ENCODE data around the gene FXYD4. TPM values are rescaled to one million over a fixed set of nuclear protein-coding genes. Genes with fewer than 3 reads are reported as not detected.

Gene FXYD4
- total RNA-seq, 2 experiments from 2014 or later = not detected

- Histone ChIP-seq H3K9me3 (ENCODE audit: low read length) (no peaks in the 10 kb centered on the region), H3K4me3 (ENCODE audit: low read depth, low read length, poor library complexity, severe bottlenecking) (peak overlapping the region; percentile 92), H3K36me3 (ENCODE audit: insufficient read depth, low read length) (peaks cover 90% of the 10 kb centered on the region), H3K4me2 (ENCODE audit: low read length) (peak overlapping the region; percentile 91), H3K9me2 (ENCODE audit: insufficient read depth, low read length) (no peaks in the 10 kb centered on the region), H3K27ac (ENCODE audit: low read depth, low read length, poor library complexity, severe bottlenecking) (peak overlapping the region; percentile 82), H3K4me1 (ENCODE audit: insufficient read depth, low read length, poor library complexity, severe bottlenecking) (peaks cover 77% of the 10 kb centered on the region), H3K79me2 (ENCODE audit: insufficient read depth, low read depth, low read length) (peaks cover 99% of the 10 kb centered on the region), H4K20me1 (ENCODE audit: insufficient read depth, low read length) (peaks cover 53% of the 10 kb centered on the region), H2AFZ (ENCODE audit: low read length) (no peak overlapping the region)
- POLR2A ChIA-PET = interaction anchor here (1.5 to 1.6 kb wide), 2 partner anchors 10 to 27 kb away, joined by 6 to 7 read pairs; no protein-coding TSS in a partner anchor
- intact Hi-C loops (cut with micrococcal nuclease; ENCODE audit: unreplicated experiment) = no loop called here
- CTCF ChIA-PET (ENCODE audit: unreplicated experiment) = no interaction called here
- BruUV-seq (replicated peaks) = no TSS peak
- TF ChIP-seq EZH2phosphoT487 (IDR thresholded peaks at IDR 0.05; ENCODE audit: borderline replicate concordance, low read depth, low read length) (no peak), CTCF (conservative IDR thresholded peaks at IDR 0.05; ENCODE audit: low read length) (no peak)
- DNase-seq (ENCODE audit: low spot score) = no peak
Measured at GRCh38 chr10:43401627-43402026, 30.2 kb downstream of the FXYD4 start.

GRCh38 chr10:43402176-43402575 lies 30.7 kb downstream of the FXYD4 start:
- Histone ChIP-seq H3K4me3 (ENCODE audit: low read depth, low read length, poor library complexity, severe bottlenecking) (peak overlapping the region; percentile 92), H3K4me1 (ENCODE audit: insufficient read depth, low read length, poor library complexity, severe bottlenecking) (peaks cover 77% of the 10 kb centered on the region), H3K9me2 (ENCODE audit: insufficient read depth, low read length) (no peaks in the 10 kb centered on the region), H3K27ac (ENCODE audit: low read depth, low read length, poor library complexity, severe bottlenecking) (peak overlapping the region; percentile 82), H3K79me2 (ENCODE audit: insufficient read depth, low read depth, low read length) (peaks cover 100% of the 10 kb centered on the region), H3K4me2 (ENCODE audit: low read length) (peak overlapping the region; percentile 91), H3K9me3 (ENCODE audit: low read length) (no peaks in the 10 kb centered on the region), H3K36me3 (ENCODE audit: insufficient read depth, low read length) (peaks cover 94% of the 10 kb centered on the region), H4K20me1 (ENCODE audit: insufficient read depth, low read length) (peaks cover 53% of the 10 kb centered on the region), H2AFZ (ENCODE audit: low read length) (no peak overlapping the region)
- DNase-seq (ENCODE audit: low spot score) = no peak
- intact Hi-C loops (cut with micrococcal nuclease; ENCODE audit: unreplicated experiment) = no loop called here
- TF ChIP-seq EZH2phosphoT487 (IDR thresholded peaks at IDR 0.05; ENCODE audit: borderline replicate concordance, low read depth, low read length) = no peak
- no peak for TF ChIP-seq CTCF (conservative IDR thresholded peaks at IDR 0.05; ENCODE audit: low read length)
- ChIA-PET CTCF (ENCODE audit: unreplicated experiment) (no interaction called here), POLR2A (no interaction called here)
- no TSS peak for BruUV-seq (replicated peaks)

- no peak for TF ChIP-seq EZH2phosphoT487 (IDR thresholded peaks at IDR 0.05; ENCODE audit: borderline replicate concordance, low read depth, low read length)
- no peak for TF ChIP-seq CTCF (conservative IDR thresholded peaks at IDR 0.05; ENCODE audit: low read length)
- Histone ChIP-seq H3K4me2 (ENCODE audit: low read length) (peak overlapping the region; percentile 91), H4K20me1 (ENCODE audit: insufficient read depth, low read length) (peaks cover 53% of the 10 kb centered on the region), H3K4me3 (ENCODE audit: low read depth, low read length, poor library complexity, severe bottlenecking) (peak overlapping the region; percentile 92), H3K4me1 (ENCODE audit: insufficient read depth, low read length, poor library complexity, severe bottlenecking) (peaks cover 77% of the 10 kb centered on the region), H3K27ac (ENCODE audit: low read depth, low read length, poor library complexity, severe bottlenecking) (peak overlapping the region; percentile 82), H3K79me2 (ENCODE audit: insufficient read depth, low read depth, low read length) (peaks cover 100% of the 10 kb centered on the region), H3K9me3 (ENCODE audit: low read length) (no peaks in the 10 kb centered on the region), H3K36me3 (ENCODE audit: insufficient read depth, low read length) (peaks cover 96% of the 10 kb centered on the region), H2AFZ (ENCODE audit: low read length) (no peak overlapping the region), H3K9me2 (ENCODE audit: insufficient read depth, low read length) (no peaks in the 10 kb centered on the region)
- ChIA-PET CTCF (ENCODE audit: unreplicated experiment) (no interaction called here), POLR2A (interaction anchor here (1.5 to 1.7 kb wide), 2 partner anchors 9 to 49 kb away, joined by 5 to 7 read pairs; no protein-coding TSS in a partner anchor)
- BruUV-seq (replicated peaks) = no TSS peak
- intact Hi-C loops (cut with micrococcal nuclease; ENCODE audit: unreplicated experiment) = no loop called here
- DNase-seq (ENCODE audit: low spot score) = no peak
Measured at GRCh38 chr10:43402880-43403452, 31.5 kb downstream of the FXYD4 start.

All from OCI-LY7 (cell line).